ENCODE measurements around the gene MAT2A. TPM values are rescaled to one million over a fixed set of nuclear protein-coding genes. Genes with fewer than 3 reads are reported as not detected.

MAT2A gene
- total RNA-seq, 1 donor from 2014 or later: 281 TPM

DNA sequence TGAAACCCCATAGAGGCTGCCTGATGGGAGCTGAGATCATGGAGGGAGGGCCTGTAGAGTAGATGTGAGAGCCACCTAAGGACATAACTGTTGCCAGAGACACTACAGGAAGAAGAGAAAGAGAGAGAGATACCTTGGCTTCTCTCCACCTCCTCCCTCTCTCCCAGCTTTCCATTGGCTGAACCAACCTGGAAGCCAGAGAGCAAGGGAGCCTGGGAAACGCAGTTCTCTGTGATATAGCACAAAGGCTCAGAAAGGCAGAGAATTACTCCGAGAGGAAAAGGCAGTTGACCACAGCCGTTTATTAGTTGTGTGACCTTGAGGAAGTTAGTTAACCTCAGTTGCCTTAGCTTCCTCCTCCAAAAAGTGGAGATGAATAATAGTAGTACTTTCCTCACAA lies 37.7 kb upstream of the MAT2A start:
- H3K27me3 Mint-ChIP-seq: no peaks in the 10 kb centered on the region
- no peak overlapping the region for H3K4me3 Mint-ChIP-seq (ENCODE audit: low read depth)
- TF ChIP-seq, protein P1, sequence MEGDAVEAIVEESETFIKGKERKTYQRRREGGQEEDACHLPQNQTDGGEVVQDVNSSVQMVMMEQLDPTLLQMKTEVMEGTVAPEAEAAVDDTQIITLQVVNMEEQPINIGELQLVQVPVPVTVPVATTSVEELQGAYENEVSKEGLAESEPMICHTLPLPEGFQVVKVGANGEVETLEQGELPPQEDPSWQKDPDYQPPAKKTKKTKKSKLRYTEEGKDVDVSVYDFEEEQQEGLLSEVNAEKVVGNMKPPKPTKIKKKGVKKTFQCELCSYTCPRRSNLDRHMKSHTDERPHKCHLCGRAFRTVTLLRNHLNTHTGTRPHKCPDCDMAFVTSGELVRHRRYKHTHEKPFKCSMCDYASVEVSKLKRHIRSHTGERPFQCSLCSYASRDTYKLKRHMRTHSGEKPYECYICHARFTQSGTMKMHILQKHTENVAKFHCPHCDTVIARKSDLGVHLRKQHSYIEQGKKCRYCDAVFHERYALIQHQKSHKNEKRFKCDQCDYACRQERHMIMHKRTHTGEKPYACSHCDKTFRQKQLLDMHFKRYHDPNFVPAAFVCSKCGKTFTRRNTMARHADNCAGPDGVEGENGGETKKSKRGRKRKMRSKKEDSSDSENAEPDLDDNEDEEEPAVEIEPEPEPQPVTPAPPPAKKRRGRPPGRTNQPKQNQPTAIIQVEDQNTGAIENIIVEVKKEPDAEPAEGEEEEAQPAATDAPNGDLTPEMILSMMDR (IDR thresholded peaks at IDR 0.05; ENCODE audit: unreplicated experiment): no peak
- peaks cover 4% of the 10 kb centered on the region for H3K9me3 Mint-ChIP-seq (ENCODE audit: low read depth)
- H3K27ac Mint-ChIP-seq: no peak overlapping the region
- no peak for DNase-seq (ENCODE audit: low spot score, unreplicated experiment)
- no peaks in the 10 kb centered on the region for H3K36me3 Mint-ChIP-seq (ENCODE audit: insufficient read depth)
- peaks cover 10% of the 10 kb centered on the region for H3K4me1 Mint-ChIP-seq (ENCODE audit: low read depth)

DNA sequence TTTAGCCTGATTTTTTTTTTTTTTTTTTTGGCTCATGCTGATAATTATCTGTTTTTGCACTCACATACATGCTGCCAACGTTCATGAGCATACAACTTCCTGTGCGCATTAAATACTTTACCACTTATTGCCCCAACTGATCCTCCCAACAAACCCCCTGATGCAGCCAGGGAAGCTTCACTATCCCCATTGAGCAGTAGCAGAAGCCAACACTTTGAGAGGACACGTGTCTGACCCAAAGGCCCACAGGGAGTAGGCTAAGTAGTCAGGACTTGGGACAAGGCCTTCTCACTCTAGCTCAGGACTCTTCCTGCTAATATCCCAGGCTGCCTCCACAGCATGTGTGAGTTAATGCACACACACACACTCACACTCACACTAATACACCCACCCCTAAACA lies 36.2 kb upstream of the MAT2A start:
- Mint-ChIP-seq H3K36me3 (ENCODE audit: insufficient read depth) (no peaks in the 10 kb centered on the region), H3K4me3 (ENCODE audit: low read depth) (no peak overlapping the region), H3K4me1 (ENCODE audit: low read depth) (peaks cover 10% of the 10 kb centered on the region), H3K9me3 (ENCODE audit: low read depth) (peaks cover 4% of the 10 kb centered on the region), H3K27me3 (no peaks in the 10 kb centered on the region), H3K27ac (peak overlapping the region; percentile 54)
- DNase-seq (ENCODE audit: low spot score, unreplicated experiment): no peak
- TF ChIP-seq, protein P1 (IDR thresholded peaks at IDR 0.05; ENCODE audit: unreplicated experiment): no peak

DNA sequence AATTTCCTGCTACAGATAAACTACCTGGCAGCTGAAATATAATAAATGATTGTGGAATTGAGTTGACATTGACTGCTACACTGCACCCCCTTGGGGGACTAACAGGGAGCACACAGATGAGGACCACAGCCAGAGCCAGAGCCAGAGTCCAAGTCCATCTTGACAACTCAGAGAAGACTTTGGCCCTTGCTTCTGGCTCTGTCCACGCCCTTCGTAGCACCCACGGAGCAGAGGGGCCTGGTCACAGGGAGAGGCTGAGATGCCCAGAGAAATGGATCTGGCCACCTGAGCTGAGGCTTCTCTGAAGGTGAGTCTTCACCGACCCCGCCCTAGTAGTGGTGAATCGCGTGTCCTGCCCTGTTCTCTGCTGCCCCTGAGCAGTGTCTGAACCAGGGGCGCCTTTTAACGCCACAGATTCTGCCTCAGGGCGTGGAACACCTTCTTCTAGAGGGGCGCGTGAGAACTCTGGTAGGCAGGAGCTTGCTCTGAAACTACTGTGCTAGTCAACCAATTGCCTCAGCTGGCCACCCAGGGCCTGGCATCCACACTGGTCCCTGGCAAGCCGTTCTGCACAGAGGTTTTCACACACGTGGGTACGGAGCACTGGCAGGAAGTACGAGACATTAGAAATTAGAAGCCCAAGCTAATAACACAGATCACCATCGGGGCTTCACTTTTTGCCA lies 35.7 kb upstream of the MAT2A start:
- Mint-ChIP-seq H3K4me1 (ENCODE audit: low read depth) (peaks cover 10% of the 10 kb centered on the region), H3K27ac (peak overlapping the region; percentile 54), H3K9me3 (ENCODE audit: low read depth) (peaks cover 4% of the 10 kb centered on the region), H3K4me3 (ENCODE audit: low read depth) (no peak overlapping the region), H3K36me3 (ENCODE audit: insufficient read depth) (no peaks in the 10 kb centered on the region), H3K27me3 (no peaks in the 10 kb centered on the region)
- no peak for DNase-seq (ENCODE audit: low spot score, unreplicated experiment)
- TF ChIP-seq, protein P1 (IDR thresholded peaks at IDR 0.05; ENCODE audit: unreplicated experiment): no peak

DNA sequence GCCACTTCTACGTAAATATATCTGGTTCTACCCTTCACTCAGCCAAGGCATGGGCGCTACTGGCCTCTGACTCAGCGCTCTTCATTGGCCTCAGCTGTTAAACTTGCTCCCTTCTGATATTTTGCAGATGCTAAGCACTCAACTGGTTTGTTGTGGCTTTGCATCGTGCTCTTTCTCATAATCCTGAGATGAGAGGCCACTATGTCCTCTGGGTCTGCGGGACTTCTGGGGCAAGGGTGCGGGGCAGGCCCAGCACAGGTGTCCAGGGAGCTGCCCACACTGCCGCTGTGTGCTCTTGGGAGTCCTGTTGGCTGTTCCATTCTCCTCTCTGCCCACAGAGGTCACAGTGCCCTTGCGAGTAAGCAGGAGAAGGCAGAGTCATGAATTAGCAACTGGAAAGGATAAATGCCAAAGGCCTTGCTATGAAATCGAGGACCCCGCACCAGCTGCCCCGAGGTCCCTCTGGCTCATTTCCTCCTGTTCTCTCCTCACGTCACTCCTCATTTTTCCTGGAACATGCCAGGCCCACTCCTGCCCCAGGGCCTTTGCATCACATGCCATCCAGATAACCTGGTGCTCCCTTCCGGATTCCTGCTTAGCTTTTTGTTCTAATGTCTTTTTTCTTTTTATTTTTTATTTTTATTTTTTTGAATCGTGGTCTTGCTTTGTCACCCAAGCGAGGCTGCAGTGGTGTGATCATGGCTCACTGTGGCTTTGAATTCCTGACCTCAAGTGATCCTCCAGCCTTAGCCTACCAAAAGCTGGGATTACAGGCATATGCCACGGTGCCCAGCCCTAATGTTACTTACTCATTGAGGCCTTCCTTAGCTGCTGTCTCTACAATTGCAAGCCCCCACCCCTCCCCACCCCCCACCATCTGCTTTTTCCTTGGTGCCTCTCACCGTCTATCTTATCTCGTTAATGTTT lies 34.9 kb upstream of the MAT2A start:
- Mint-ChIP-seq H3K4me3 (ENCODE audit: low read depth) (no peak overlapping the region), H3K27me3 (no peaks in the 10 kb centered on the region), H3K27ac (no peak overlapping the region), H3K36me3 (ENCODE audit: insufficient read depth) (no peaks in the 10 kb centered on the region), H3K9me3 (ENCODE audit: low read depth) (peaks cover 4% of the 10 kb centered on the region), H3K4me1 (ENCODE audit: low read depth) (peaks cover 10% of the 10 kb centered on the region)
- TF ChIP-seq, protein P1 (IDR thresholded peaks at IDR 0.05; ENCODE audit: unreplicated experiment): no peak
- DNase-seq (ENCODE audit: low spot score, unreplicated experiment): no peak

DNA sequence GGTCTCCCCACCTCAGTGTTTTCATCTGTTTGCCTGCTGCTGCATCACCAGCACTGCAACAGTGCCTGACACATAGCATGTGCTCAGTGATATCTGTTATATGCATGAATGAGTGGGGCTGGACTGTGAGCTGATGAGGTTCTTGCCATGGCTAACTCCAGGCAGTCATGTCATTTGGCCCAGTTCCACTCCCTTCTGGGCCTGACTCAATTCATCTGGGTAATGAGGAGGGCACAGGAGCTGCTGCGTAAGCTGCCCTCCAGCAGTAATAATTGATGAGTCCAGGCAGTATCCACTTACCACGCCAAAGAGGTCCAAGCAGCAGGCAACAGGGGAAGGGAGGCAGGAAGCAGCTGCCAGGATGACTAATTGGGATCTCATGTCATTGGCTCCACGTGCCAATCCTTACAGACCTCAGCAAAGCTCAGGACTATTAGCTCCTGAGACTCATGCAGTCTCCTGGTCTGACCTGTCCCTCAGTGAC lies 34.1 kb upstream of the MAT2A start:
- TF ChIP-seq, protein P1 (IDR thresholded peaks at IDR 0.05; ENCODE audit: unreplicated experiment): no peak
- H3K27me3 Mint-ChIP-seq: no peaks in the 10 kb centered on the region
- H3K4me1 Mint-ChIP-seq (ENCODE audit: low read depth): peaks cover 10% of the 10 kb centered on the region
- DNase-seq (ENCODE audit: low spot score, unreplicated experiment): no peak
- peaks cover 4% of the 10 kb centered on the region for H3K9me3 Mint-ChIP-seq (ENCODE audit: low read depth)
- no peak overlapping the region for H3K4me3 Mint-ChIP-seq (ENCODE audit: low read depth)
- no peaks in the 10 kb centered on the region for H3K36me3 Mint-ChIP-seq (ENCODE audit: insufficient read depth)
- H3K27ac Mint-ChIP-seq: no peak overlapping the region
